Keratinocyte (primary cell): ENCODE measurements around the gene TRIP4.

Source experiments
- EZH2 ChIP-seq: IDR thresholded peaks from one replicate; pipeline ENCODE4 v1.6.1; 2012; ENCODE audit warnings: inconsistent platforms, mild to moderate bottlenecking, low read length, moderate library complexity
- TF ChIP-seq, protein P1 (sequence below), 3 experiments: IDR thresholded peaks in 1 of 3; conservative IDR thresholded peaks in 1 of 3; optimal IDR thresholded peaks in 1 of 3; 2 replicates in 2 of 3; 3 replicates in 1 of 3; pipeline versions ENCODE3 to v1.5.1; 2011; ENCODE audit warnings: low read length in 3 of 3, mild to moderate bottlenecking in 3 of 3, moderate library complexity in 2 of 3, control low read depth in 1 of 3, inconsistent platforms in 1 of 3; ENCODE audit not compliant: insufficient read depth in 2 of 3; ENCODE audit errors: extremely low read depth in 1 of 3

DNA sequence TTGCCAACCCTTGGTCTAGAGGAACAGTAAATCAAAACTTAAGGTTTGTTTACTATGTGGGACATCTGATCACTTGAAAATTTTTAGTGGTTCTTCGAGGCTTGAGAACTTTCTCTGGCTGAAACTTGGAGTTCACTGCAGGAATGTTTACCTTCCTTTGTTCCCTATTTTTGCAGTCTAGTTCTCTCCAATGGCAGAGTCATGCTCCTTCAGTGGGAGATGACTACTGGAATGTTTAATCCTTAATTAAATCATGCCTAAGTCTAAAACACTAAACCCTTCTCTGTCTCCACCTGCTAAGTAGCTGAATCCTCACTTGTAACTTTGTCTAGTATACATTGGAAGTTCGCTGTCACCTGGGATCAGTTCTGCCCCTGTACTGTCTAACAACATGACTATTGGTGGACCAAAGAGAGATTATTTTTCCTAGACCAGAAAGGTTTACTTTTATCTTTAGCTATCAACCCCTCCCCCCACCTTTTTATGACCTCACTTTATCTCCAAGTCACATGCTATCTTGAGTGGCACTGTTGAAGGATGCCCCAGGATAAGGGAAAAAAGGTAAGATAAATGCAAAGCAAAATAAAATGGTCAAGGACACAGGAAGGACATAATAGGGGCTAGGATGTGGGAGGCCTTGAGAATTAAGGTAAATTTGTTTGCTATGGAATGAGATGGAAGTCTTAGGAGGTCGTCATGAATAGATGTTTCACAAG is 71.6 kb downstream of the TRIP4 start:
- TF ChIP-seq, protein P1, sequence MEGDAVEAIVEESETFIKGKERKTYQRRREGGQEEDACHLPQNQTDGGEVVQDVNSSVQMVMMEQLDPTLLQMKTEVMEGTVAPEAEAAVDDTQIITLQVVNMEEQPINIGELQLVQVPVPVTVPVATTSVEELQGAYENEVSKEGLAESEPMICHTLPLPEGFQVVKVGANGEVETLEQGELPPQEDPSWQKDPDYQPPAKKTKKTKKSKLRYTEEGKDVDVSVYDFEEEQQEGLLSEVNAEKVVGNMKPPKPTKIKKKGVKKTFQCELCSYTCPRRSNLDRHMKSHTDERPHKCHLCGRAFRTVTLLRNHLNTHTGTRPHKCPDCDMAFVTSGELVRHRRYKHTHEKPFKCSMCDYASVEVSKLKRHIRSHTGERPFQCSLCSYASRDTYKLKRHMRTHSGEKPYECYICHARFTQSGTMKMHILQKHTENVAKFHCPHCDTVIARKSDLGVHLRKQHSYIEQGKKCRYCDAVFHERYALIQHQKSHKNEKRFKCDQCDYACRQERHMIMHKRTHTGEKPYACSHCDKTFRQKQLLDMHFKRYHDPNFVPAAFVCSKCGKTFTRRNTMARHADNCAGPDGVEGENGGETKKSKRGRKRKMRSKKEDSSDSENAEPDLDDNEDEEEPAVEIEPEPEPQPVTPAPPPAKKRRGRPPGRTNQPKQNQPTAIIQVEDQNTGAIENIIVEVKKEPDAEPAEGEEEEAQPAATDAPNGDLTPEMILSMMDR (optimal IDR thresholded peaks at IDR 0.05 in 1 of 3, IDR thresholded peaks at IDR 0.05 in 1 of 3, conservative IDR thresholded peaks at IDR 0.05 in 1 of 3; ENCODE audit: extremely low read depth in 1 of 3, insufficient read depth in 2 of 3, low read length in 3 of 3): no peak
- no peak for TF ChIP-seq EZH2
